HG03571 (cell line): Measurements from ENCODE around the gene RIMS3.
"Not testable (repeated sequence)": the region's sequence is repeated elsewhere in the genome, so short reads cannot be mapped to it uniquely, and the experiment has no call there.

ENCODE experiments used
- ATAC-seq: cut with Tn5 transposase; IDR thresholded peaks from one replicate; pipeline ENCODE4 v1.9.1; 2021; ENCODE audit not compliant: unreplicated experiment

The RIMS3 gene

GRCh38 chr1:40595623-40596022 is 69.9 kb downstream of the RIMS3 start:
- no peak for ATAC-seq

DNA sequence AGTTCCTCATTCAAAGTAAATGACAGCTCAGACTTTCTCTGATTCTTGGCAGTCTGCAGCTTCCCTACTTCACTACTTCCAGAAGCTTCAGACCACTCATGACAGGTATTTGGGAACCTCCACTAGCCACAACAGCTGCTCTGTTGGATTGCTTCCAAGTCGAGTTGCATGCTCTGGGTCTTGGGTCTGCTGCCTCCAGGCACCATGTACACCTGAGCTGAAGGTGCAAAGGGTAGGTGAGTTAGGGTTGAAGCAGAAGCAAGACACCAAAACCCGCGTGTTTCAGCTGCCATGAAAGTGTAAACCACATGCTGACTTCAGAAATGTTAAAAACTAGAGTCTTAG is 71.3 kb downstream of the RIMS3 start:
- no peak for ATAC-seq

GRCh38 chr1:40593449-40594186 is 71.9 kb downstream of the RIMS3 start:
- ATAC-seq = no peak

- no peak for ATAC-seq
Observed at GRCh38 chr1:40592107-40592803, 73.2 kb downstream of the RIMS3 start.

- ATAC-seq = no peak
Observed at GRCh38 chr1:40588586-40588985, 76.9 kb downstream of the RIMS3 start.

DNA sequence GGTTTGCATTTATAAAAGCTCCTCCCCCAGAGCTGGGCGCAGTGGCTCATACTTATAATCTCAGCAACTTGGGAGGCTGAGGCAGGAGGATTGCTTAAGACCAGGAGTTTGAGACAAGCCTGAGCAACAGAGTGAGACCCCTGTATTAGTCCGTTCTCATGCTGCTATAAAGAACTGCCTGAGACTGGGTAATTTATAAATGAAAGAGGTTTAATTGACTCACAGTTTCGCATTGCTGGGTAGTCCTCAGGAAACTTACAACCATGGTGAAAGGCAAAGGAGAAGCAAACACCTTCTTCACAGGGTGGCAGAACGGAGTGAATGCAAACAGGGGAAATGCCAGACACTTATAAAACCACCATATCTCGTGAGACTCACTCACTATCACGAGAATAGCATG is 81.5 kb downstream of the RIMS3 start:
- ATAC-seq = no peak

- ATAC-seq = no peak
Observed at GRCh38 chr1:40582116-40582515, 83.4 kb downstream of the RIMS3 start.

- ATAC-seq = no peak
Observed at GRCh38 chr1:40575336-40575735, 90.1 kb downstream of the RIMS3 start.

DNA sequence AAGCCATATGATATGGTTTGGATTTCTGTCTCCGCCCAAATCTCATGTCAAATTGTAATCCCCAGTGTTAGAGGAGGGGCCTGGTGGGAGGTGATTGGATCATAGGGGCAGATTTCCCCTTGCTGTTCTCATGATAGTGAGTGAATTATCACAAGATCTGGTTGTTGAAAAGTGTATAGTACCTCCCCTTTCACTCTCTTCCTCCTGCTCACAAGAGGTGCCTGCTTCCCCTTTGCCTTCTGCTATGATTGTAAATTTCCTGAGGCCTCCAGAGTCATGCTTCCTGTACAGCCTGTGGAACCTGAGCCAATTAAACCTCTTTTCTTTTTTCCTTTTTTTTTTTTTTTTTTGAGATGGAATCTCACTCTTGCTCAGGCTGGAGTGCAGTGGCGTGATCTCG is 90.7 kb downstream of the RIMS3 start:
- ATAC-seq = not testable (repeated sequence)
